22Rv1 (cell line): ENCODE results near the gene CCDC142.

Experiments
- CTCF ChIP-seq: fragments of 450-650 bp; IDR thresholded peaks from 2 replicates; pipeline ENCODE4 v1.5.1; 2017; ENCODE audit warnings: mild to moderate bottlenecking
- ZFX ChIP-seq: fragments of 450-650 bp; IDR thresholded peaks from 2 replicates; pipeline ENCODE4 v1.6.1; 2017; ENCODE audit warnings: antibody characterized with exemption, borderline replicate concordance

GRCh38 chr2:74502720-74503505, 20.1 kb upstream of the CCDC142 start:
- TF ChIP-seq CTCF (peak; percentile 75), ZFX (no peak)
